Sigmoid colon (tissue), 4 donors: ENCODE measurements around the gene LRGUK.

Source experiments
- POLR2AphosphoS5 ChIP-seq, 4 donors: sonication (generic); formaldehyde crosslinking; IDR thresholded peaks; one replicate each; pipeline ENCODE4 v1.6.1; 2017; ENCODE audit warnings: antibody characterized with exemption in 4 of 4
- TF ChIP-seq, protein P1 (sequence below), 4 experiments: fragments of 450-650 bp in 3 of 4; fragments of 200-600 bp in 1 of 4; IDR thresholded peaks; one replicate each; pipeline ENCODE4 v1.5.1; 2016 to 2019; ENCODE audit warnings: antibody characterized with exemption in 4 of 4, mild to moderate bottlenecking in 3 of 4, moderate library complexity in 2 of 4

DNA sequence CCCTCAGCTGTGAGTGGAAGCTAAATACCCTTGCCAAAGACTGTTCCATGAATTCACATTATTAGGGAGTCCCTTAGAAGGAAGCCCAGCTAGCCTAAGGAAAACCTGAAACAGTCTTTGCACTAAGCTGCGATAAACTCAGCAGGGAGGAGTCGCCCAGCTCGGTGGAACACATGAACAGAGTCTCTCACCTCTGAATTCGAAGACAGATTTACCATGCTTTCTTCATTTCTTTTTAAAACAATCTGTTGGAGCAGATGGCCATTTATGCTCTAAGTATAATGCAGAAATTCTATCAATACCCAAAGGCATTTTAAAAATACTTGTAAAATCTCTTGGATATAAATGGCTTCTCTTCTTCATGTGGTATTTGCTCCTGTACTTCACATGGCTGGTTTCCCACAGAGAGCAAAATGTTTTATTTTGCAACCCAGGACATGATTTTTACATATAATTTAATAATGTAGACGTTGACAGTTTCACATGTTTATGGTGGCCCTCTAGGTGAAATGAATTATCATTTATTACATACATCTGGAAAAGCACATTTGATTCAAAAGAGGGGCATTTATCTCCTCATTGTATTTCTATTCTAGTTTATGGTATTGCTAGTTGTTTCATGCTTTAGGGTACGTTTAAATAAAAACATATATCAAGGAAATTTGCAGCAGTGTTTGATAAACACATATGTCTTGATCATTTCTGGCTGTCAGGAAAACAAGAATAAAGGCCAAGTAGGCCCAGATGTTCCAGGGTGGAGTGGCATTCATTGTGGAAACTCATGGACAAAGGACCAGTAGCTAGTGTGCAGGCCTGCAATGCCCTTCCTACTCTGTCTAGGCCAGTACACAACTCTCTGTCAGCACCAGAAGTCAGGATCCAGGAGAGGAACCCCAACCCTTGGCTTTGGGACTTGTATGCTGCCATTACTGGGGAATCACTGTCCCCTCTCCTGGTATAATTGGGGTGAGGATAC, 52.2 kb downstream of the LRGUK start:
- TF ChIP-seq POLR2AphosphoS5 (IDR thresholded peaks at IDR 0.05) = no peak
- TF ChIP-seq, protein P1, sequence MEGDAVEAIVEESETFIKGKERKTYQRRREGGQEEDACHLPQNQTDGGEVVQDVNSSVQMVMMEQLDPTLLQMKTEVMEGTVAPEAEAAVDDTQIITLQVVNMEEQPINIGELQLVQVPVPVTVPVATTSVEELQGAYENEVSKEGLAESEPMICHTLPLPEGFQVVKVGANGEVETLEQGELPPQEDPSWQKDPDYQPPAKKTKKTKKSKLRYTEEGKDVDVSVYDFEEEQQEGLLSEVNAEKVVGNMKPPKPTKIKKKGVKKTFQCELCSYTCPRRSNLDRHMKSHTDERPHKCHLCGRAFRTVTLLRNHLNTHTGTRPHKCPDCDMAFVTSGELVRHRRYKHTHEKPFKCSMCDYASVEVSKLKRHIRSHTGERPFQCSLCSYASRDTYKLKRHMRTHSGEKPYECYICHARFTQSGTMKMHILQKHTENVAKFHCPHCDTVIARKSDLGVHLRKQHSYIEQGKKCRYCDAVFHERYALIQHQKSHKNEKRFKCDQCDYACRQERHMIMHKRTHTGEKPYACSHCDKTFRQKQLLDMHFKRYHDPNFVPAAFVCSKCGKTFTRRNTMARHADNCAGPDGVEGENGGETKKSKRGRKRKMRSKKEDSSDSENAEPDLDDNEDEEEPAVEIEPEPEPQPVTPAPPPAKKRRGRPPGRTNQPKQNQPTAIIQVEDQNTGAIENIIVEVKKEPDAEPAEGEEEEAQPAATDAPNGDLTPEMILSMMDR (IDR thresholded peaks at IDR 0.05) = no peak
